T-helper 2 cell treated with Interferon-gamma antibody and Interleukin-4, amounts not matched to agents 5 μg/mL and 100 μg/mL, for 36 hours (primary cell): ENCODE measurements around the gene SHROOM3.
"Not testable (repeated sequence)": the region's sequence is repeated elsewhere in the genome, so short reads cannot be mapped to it uniquely, and the experiment has no call there.

Source experiments
- DNase-seq: peaks from one replicate; pipeline ENCODE4 v3.0.0; 2021; ENCODE audit warnings: low spot score
- H3K27ac Mint-ChIP-seq: one replicate; pipeline ENCODE4 v1.8.0; 2021; ENCODE audit warnings: mild to moderate bottlenecking, mixed read lengths
- H3K27me3 Mint-ChIP-seq: one replicate; pipeline ENCODE4 v1.8.0; 2021; ENCODE audit warnings: low read depth, mixed read lengths
- H3K36me3 Mint-ChIP-seq: one replicate; pipeline ENCODE4 v1.8.0; 2021; ENCODE audit warnings: low read depth, mixed read lengths
- H3K4me1 Mint-ChIP-seq: one replicate; pipeline ENCODE4 v1.8.0; 2021; ENCODE audit warnings: low read depth, mixed read lengths
- H3K4me3 Mint-ChIP-seq: one replicate; pipeline ENCODE4 v1.8.0; 2022; ENCODE audit warnings: mild to moderate bottlenecking, moderate library complexity, mixed read lengths
- H3K9me3 Mint-ChIP-seq: one replicate; pipeline ENCODE4 v1.8.0; 2021; ENCODE audit warnings: mixed read lengths

SHROOM3 gene

DNA sequence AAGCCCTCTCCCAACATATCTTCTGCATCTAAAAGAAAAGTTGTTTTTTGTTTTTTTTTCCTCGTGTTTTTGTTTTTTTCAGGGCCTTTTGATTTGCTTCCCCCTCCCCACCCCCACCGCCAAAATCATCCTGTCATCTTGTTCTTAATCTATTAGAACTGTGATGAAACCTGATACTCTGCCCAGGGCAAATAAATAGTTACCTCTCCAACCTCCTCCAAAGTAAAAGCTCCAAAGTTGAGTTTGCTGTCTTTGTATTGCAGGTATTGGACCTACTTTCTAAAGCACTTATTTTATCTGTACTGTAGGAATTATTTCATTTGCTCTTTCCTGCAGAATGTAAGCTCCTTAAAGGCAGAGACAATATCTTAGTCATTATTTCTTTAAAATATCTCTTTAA, 290.0 kb downstream of the SHROOM3 start:
- no peaks in the 10 kb centered on the region for H3K4me1 Mint-ChIP-seq
- no peaks in the 10 kb centered on the region for H3K36me3 Mint-ChIP-seq
- no peak for DNase-seq
- peaks cover 12% of the 10 kb centered on the region for H3K27me3 Mint-ChIP-seq
- no peak overlapping the region for H3K27ac Mint-ChIP-seq
- H3K4me3 Mint-ChIP-seq: no peak overlapping the region
- H3K9me3 Mint-ChIP-seq: no peaks in the 10 kb centered on the region

DNA sequence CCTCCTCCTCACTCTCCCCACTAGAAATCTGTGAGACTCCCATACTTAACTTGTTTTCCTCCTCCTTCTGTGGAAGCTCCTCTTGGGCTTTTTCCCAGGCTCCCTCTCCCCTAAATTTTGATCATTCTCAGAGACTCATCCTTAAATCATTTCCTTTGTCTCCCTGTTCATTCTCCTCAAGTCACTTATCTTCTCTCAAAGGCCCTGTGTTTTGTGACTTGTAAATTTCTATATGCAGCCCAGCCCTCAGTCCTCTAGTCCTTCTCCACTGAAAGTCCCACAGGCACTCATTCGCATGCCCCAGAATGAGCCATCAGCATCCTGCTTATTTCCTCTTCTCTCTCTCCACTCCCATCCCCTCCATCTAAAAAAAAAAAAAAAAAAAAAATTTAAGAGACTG, 291.1 kb downstream of the SHROOM3 start:
- Mint-ChIP-seq H3K9me3 (no peaks in the 10 kb centered on the region), H3K36me3 (no peaks in the 10 kb centered on the region), H3K27ac (no peak overlapping the region), H3K4me3 (no peak overlapping the region), H3K27me3 (peaks cover 12% of the 10 kb centered on the region), H3K4me1 (no peaks in the 10 kb centered on the region)
- no peak for DNase-seq

DNA sequence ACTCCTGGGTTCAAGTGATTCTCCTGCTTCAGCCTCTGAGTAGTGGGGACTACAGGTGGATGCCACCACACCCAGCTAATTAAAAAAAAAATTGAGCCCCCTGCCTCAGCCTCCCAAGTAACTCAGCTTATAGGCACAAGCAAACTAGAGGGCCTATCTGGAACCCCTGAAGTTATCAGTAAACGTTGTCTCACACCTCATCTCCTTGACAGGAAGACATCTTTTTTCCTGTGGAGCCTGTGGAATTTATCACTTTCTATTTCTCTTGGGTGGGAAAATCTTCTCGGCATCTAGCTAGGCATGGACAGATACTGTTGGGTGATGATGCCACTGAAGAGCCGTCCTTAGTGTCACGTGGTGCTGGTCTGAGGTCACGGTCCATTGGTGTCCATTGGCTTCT, 291.6 kb downstream of the SHROOM3 start:
- Mint-ChIP-seq H3K27me3 (peaks cover 12% of the 10 kb centered on the region), H3K27ac (no peak overlapping the region), H3K4me3 (no peak overlapping the region), H3K4me1 (no peaks in the 10 kb centered on the region), H3K36me3 (no peaks in the 10 kb centered on the region), H3K9me3 (no peaks in the 10 kb centered on the region)
- no peak for DNase-seq

DNA sequence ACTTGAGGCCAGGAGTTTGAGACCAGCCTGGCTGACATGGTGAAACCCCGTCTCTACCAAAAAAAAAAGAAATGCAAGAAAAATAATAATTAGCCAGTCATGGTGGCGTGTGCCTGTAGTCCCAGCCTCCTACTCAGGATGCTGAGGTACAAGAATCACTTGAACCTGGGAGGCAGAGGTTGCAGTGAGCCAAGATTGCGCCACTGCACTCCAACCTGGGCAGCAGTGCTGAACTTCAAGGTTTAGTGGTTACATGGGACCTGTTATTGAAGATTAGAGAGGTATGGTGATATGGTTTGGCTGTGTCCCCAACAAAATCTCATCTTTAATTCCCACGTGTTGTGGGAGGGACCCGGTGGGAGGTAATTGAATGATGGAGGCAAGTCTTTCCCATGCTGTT, 292.9 kb downstream of the SHROOM3 start:
- not testable (repeated sequence) for DNase-seq, H3K27ac Mint-ChIP-seq, H3K4me1 Mint-ChIP-seq, H3K4me3 Mint-ChIP-seq, H3K36me3 Mint-ChIP-seq, H3K9me3 Mint-ChIP-seq
- peaks cover 12% of the 10 kb centered on the region for H3K27me3 Mint-ChIP-seq

DNA sequence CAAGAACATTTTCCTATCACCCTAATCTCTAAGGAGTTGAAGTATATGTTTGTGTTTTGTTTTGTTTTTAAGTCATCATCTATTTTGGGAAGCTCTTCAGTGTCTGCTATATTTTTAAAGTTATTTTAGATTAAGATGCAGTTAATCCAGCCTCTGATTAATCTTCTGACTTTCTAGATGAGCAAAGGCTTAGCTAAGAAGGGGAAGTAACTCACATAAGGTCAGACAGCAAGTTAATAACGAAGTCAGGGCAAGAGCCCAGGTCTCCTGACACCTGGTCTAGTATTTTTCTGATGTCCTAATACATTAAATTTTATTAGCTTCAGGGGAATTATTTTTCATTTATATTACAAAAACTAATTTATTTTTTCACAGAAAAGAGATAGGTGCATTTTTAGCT, 294.4 kb downstream of the SHROOM3 start:
- no peak for DNase-seq
- Mint-ChIP-seq H3K4me3 (no peak overlapping the region), H3K36me3 (no peaks in the 10 kb centered on the region), H3K27me3 (peaks cover 14% of the 10 kb centered on the region), H3K4me1 (no peaks in the 10 kb centered on the region), H3K9me3 (no peaks in the 10 kb centered on the region), H3K27ac (no peak overlapping the region)

DNA sequence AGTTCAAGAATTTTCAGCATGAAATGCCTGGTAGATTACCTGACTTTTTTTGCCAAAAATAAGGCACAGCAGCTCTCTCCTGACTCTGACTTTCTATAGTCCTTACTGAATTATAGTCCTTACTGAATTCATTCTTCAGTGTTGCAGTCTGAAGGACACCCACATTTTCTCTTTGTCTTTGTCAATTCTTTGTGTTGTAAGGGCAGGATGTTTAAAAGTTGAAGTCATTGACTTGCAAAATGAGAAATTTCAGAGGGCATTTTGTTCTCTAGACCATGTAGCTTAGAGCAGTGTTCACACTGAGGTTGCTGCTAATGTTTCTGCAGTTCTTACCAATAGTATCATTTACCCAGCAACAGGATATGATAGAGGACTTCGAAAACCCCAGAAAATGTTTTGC, 295.0 kb downstream of the SHROOM3 start:
- H3K36me3 Mint-ChIP-seq: no peaks in the 10 kb centered on the region
- H3K9me3 Mint-ChIP-seq: no peaks in the 10 kb centered on the region
- no peak overlapping the region for H3K4me3 Mint-ChIP-seq
- peaks cover 14% of the 10 kb centered on the region for H3K27me3 Mint-ChIP-seq
- no peak for DNase-seq
- no peaks in the 10 kb centered on the region for H3K4me1 Mint-ChIP-seq
- H3K27ac Mint-ChIP-seq: no peak overlapping the region

DNA sequence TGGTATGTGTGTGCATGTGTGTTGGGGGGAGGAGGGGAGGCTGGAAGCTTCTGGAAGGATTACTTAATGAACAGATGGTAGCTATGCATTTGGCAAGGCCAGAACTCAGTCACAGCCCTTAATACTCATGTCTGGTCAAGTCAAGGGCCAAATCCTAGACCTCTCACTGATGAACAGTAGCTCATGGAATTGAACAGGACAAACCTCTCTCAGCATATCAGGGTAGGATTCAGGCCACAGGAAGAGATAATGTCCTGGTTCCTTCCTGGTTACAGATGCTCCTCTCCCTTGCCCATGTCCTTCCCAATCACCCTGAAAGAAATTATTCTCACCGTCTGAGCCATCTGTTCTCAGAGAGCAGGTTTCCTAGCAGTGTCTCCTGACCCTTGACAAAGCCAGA, 297.2 kb downstream of the SHROOM3 start:
- Mint-ChIP-seq H3K36me3 (no peaks in the 10 kb centered on the region), H3K27me3 (peaks cover 14% of the 10 kb centered on the region), H3K27ac (no peak overlapping the region), H3K9me3 (no peaks in the 10 kb centered on the region), H3K4me3 (no peak overlapping the region), H3K4me1 (no peaks in the 10 kb centered on the region)
- no peak for DNase-seq

DNA sequence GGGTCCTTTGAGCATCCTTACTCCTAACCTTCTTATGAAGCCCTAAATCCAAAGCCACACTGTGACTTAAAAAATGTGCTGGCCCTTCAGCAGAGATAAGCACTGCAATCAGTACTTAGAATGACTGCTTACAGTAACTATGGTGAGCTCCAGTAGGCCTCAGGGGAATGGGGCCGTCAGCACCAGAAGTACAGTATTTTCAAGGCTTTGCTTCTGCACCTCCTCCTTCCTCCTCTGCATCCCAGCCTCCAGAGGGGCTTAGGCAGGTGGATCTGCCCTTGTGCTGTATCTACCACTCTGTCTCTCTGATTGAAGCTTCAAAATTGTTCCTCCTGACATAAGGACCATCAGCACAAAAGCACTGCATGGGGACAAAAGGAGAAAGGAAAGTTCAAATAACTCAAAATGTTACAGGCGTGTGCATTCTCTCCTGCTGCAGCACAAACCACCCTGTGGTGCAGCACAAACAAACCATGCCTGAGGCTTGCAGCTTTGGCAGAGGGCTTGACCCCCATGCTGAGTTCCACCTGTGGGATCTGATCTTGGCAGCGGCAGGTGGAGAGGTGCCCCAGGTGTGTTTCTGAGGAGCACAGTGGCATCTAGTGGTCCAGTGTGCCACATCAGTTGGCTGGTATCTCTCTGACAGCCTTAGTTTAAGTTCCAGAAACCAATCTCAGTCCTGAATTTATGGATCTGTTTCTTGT, 298.2 kb downstream of the SHROOM3 start:
- H3K4me1 Mint-ChIP-seq: no peaks in the 10 kb centered on the region
- H3K36me3 Mint-ChIP-seq: no peaks in the 10 kb centered on the region
- no peaks in the 10 kb centered on the region for H3K9me3 Mint-ChIP-seq
- no peak for DNase-seq
- H3K4me3 Mint-ChIP-seq: no peak overlapping the region
- peaks cover 16% of the 10 kb centered on the region for H3K27me3 Mint-ChIP-seq
- H3K27ac Mint-ChIP-seq: no peak overlapping the region

- Mint-ChIP-seq H3K27me3 (peaks cover 12% of the 10 kb centered on the region), H3K27ac (no peak overlapping the region), H3K4me1 (peaks cover 2% of the 10 kb centered on the region), H3K9me3 (no peaks in the 10 kb centered on the region), H3K4me3 (no peak overlapping the region), H3K36me3 (no peaks in the 10 kb centered on the region)
- DNase-seq: no peak
These were observed 301.4 kb downstream of the SHROOM3 start for GRCh38 chr4:76736414-76736813.

GRCh38 chr4:76737180-76737579, 302.2 kb downstream of the SHROOM3 start:
- Mint-ChIP-seq H3K27ac (no peak overlapping the region), H3K36me3 (no peaks in the 10 kb centered on the region), H3K4me1 (peaks cover 2% of the 10 kb centered on the region), H3K9me3 (no peaks in the 10 kb centered on the region), H3K27me3 (peaks cover 12% of the 10 kb centered on the region), H3K4me3 (no peak overlapping the region)
- DNase-seq: no peak

GRCh38 chr4:76737771-76738085, 302.7 kb downstream of the SHROOM3 start:
- H3K36me3 Mint-ChIP-seq: no peaks in the 10 kb centered on the region
- no peak overlapping the region for H3K27ac Mint-ChIP-seq
- no peaks in the 10 kb centered on the region for H3K9me3 Mint-ChIP-seq
- peaks cover 2% of the 10 kb centered on the region for H3K4me1 Mint-ChIP-seq
- no peak for DNase-seq
- no peak overlapping the region for H3K4me3 Mint-ChIP-seq
- peaks cover 12% of the 10 kb centered on the region for H3K27me3 Mint-ChIP-seq

- H3K27me3 Mint-ChIP-seq: peaks cover 12% of the 10 kb centered on the region
- DNase-seq: peak; percentile 7
- H3K27ac Mint-ChIP-seq: no peak overlapping the region
- no peak overlapping the region for H3K4me3 Mint-ChIP-seq
- H3K4me1 Mint-ChIP-seq: peaks cover 2% of the 10 kb centered on the region
- no peaks in the 10 kb centered on the region for H3K36me3 Mint-ChIP-seq
- no peaks in the 10 kb centered on the region for H3K9me3 Mint-ChIP-seq
These were observed 303.3 kb downstream of the SHROOM3 start for GRCh38 chr4:76738086-76738931.

- Mint-ChIP-seq H3K4me1 (peaks cover 2% of the 10 kb centered on the region), H3K9me3 (no peaks in the 10 kb centered on the region), H3K4me3 (no peak overlapping the region), H3K36me3 (no peaks in the 10 kb centered on the region), H3K27me3 (peaks cover 10% of the 10 kb centered on the region), H3K27ac (no peak overlapping the region)
- no peak for DNase-seq
These were observed 305.2 kb downstream of the SHROOM3 start for GRCh38 chr4:76740192-76740591.

GRCh38 chr4:76740866-76741662, 306.0 kb downstream of the SHROOM3 start:
- no peak overlapping the region for H3K4me3 Mint-ChIP-seq
- H3K27me3 Mint-ChIP-seq: peaks cover 10% of the 10 kb centered on the region

More at GRCh38 chr4:76740866-76741662, 306.0 kb downstream of the SHROOM3 start:
- H3K4me1 Mint-ChIP-seq: peaks cover 2% of the 10 kb centered on the region
- no peaks in the 10 kb centered on the region for H3K36me3 Mint-ChIP-seq
- DNase-seq: no peak
- H3K27ac Mint-ChIP-seq: no peak overlapping the region
- H3K9me3 Mint-ChIP-seq: no peaks in the 10 kb centered on the region
